Mammary epithelial cell (primary cell): ENCODE measurements around the gene TRIM66.

Experiments
- EZH2 ChIP-seq: IDR thresholded peaks from 2 replicates; pipeline ENCODE4 v1.6.1; 2012; ENCODE audit warnings: low read length, inconsistent platforms, borderline replicate concordance
- TF ChIP-seq, protein P1 (sequence below), 2 donors: IDR thresholded peaks in 1 of 2; conservative IDR thresholded peaks in 1 of 2; 2 replicates each; pipeline ENCODE4 v1.5.1; 2011 to 2012; ENCODE audit warnings: inconsistent platforms in 2 of 2, low read length in 2 of 2, mild to moderate bottlenecking in 2 of 2, control low read depth in 1 of 2, low read depth in 1 of 2; ENCODE audit not compliant: insufficient read depth in 1 of 2; ENCODE audit errors: extremely low read depth in 1 of 2

DNA sequence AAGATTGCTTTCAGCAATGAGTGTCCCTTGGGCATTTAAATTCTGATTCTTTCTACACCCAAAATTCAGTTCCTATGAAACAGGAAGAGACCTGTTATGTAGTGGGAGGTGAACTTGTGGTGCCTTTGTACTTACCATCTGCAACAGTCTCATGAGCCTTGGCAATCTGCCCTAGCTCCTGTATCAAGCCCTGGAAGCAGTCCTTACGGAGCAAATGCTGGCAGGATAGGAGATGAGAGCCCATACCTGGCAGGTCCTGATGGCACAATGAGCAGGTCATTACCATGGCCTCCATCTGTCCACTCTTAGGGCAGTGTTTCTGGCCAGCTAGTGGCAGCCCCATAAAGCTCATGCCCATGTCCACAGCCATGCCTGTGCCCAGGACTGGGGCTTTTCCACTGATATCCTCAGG, 10.8 kb downstream of the TRIM66 start:
- TF ChIP-seq, protein P1, sequence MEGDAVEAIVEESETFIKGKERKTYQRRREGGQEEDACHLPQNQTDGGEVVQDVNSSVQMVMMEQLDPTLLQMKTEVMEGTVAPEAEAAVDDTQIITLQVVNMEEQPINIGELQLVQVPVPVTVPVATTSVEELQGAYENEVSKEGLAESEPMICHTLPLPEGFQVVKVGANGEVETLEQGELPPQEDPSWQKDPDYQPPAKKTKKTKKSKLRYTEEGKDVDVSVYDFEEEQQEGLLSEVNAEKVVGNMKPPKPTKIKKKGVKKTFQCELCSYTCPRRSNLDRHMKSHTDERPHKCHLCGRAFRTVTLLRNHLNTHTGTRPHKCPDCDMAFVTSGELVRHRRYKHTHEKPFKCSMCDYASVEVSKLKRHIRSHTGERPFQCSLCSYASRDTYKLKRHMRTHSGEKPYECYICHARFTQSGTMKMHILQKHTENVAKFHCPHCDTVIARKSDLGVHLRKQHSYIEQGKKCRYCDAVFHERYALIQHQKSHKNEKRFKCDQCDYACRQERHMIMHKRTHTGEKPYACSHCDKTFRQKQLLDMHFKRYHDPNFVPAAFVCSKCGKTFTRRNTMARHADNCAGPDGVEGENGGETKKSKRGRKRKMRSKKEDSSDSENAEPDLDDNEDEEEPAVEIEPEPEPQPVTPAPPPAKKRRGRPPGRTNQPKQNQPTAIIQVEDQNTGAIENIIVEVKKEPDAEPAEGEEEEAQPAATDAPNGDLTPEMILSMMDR (conservative IDR thresholded peaks at IDR 0.05 in 1 of 2, IDR thresholded peaks at IDR 0.05 in 1 of 2; ENCODE audit: extremely low read depth in 1 of 2, insufficient read depth in 1 of 2, low read depth in 1 of 2, low read length in 2 of 2) = no peak
- TF ChIP-seq EZH2 = no peak
